ENCODE data around the gene HDAC3.

DNA sequence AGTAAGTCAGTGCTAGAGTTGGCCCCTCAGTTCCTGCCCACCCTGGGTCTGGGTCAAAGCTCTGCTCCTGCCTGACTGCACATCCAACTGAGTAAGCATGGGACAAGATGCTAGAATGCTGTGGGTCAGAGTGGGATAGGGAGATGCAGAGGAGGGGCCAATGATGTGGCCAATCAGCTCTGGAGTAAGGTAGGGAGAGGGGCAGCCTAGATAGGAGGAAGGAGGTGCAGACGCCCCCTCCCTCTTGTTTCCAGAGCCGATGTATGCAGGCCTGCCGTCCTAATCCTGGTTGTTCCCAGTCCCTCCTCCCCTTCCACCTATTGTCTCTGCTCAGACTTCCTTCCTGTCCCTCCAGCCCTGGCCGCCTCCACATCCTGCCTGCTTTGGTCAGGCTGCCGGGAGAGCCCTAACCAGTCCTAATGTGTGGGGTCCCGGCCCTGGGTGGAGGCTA, 44.1 kb upstream of the HDAC3 start:
- TF ChIP-seq GATA3 (IDR thresholded peaks at IDR 0.05; ENCODE audit: low read depth, low read length) (no peak), GATA2 (IDR thresholded peaks at IDR 0.05; ENCODE audit: low read depth, low read length) (no peak)

Data from SH-SY5Y (cell line).